Measurements from ENCODE around the gene NDRG3. TPM values are rescaled to one million over a fixed set of nuclear protein-coding genes. Genes with fewer than 3 reads are reported as not detected.
"Not testable (repeated sequence)": the region's sequence is repeated elsewhere in the genome, so short reads cannot be mapped to it uniquely, and the experiment has no call there.

Gene NDRG3
- total RNA-seq, 2 experiments from 2014 or later, result 32.8 to 41.2 TPM

- ChIA-PET POLR2A (no interaction called here), CTCF (interaction anchor here (1.1 to 1.6 kb wide), 3 partner anchors 10 to 23 kb away, joined by 3 to 4 read pairs (median 3); no protein-coding TSS in a partner anchor)
- H3K4me1 Mint-ChIP-seq, result no peaks in the 10 kb centered on the region
- no peak for DNase-seq
- no peaks in the 10 kb centered on the region for H3K27me3 Mint-ChIP-seq
- H3K36me3 Mint-ChIP-seq (ENCODE audit: low read depth), result peaks cover 6% of the 10 kb centered on the region
- H3K4me3 Mint-ChIP-seq, result no peak overlapping the region
- H3K27ac Mint-ChIP-seq, result no peak overlapping the region
- no peaks in the 10 kb centered on the region for H3K9me3 Mint-ChIP-seq
These were observed 68.5 kb downstream of the NDRG3 start for GRCh38 chr20:36677422-36677771.

- CTCF ChIA-PET, result no interaction called here
- H3K36me3 Mint-ChIP-seq (ENCODE audit: low read depth), result peaks cover 3% of the 10 kb centered on the region
- H3K9me3 Mint-ChIP-seq, result no peaks in the 10 kb centered on the region
- DNase-seq, result no peak
- POLR2A ChIA-PET, result no interaction called here
- H3K4me1 Mint-ChIP-seq, result no peaks in the 10 kb centered on the region
- no peak overlapping the region for H3K27ac Mint-ChIP-seq
- H3K27me3 Mint-ChIP-seq, result no peaks in the 10 kb centered on the region
- H3K4me3 Mint-ChIP-seq, result no peak overlapping the region
These were observed 69.0 kb downstream of the NDRG3 start for GRCh38 chr20:36676701-36677421.

- H3K4me3 Mint-ChIP-seq; H3K9me3 Mint-ChIP-seq; DNase-seq; H3K4me1 Mint-ChIP-seq; CTCF ChIA-PET; H3K27ac Mint-ChIP-seq; POLR2A ChIA-PET; H3K27me3 Mint-ChIP-seq; H3K36me3 Mint-ChIP-seq (ENCODE audit: low read depth): not testable (repeated sequence)
These were observed 70.3 kb downstream of the NDRG3 start for GRCh38 chr20:36675545-36675944.

GRCh38 chr20:36672991-36673390, 72.9 kb downstream of the NDRG3 start:
- no peaks in the 10 kb centered on the region for H3K27me3 Mint-ChIP-seq
- H3K4me1 Mint-ChIP-seq, result no peaks in the 10 kb centered on the region
- H3K9me3 Mint-ChIP-seq, result no peaks in the 10 kb centered on the region
- H3K36me3 Mint-ChIP-seq (ENCODE audit: low read depth), result peaks cover 9% of the 10 kb centered on the region
- no peak for DNase-seq
- H3K4me3 Mint-ChIP-seq, result no peak overlapping the region
- POLR2A ChIA-PET, result no interaction called here
- no peak overlapping the region for H3K27ac Mint-ChIP-seq
- CTCF ChIA-PET, result interaction anchor here (0.7 to 1.0 kb wide), 3 partner anchors 17 to 224 kb away, joined by 3 to 4 read pairs (median 3); no protein-coding TSS in a partner anchor

- Mint-ChIP-seq H3K27ac (no peak overlapping the region), H3K36me3 (ENCODE audit: low read depth) (peaks cover 12% of the 10 kb centered on the region), H3K9me3 (no peaks in the 10 kb centered on the region), H3K4me3 (no peak overlapping the region), H3K27me3 (no peaks in the 10 kb centered on the region), H3K4me1 (no peaks in the 10 kb centered on the region)
- CTCF ChIA-PET, result interaction anchor here (0.9 to 1.3 kb wide), 2 partner anchors 10 to 185 kb away, joined by 3 to 4 read pairs; no protein-coding TSS in a partner anchor
- DNase-seq, result no peak
- POLR2A ChIA-PET, result interaction anchor here (1.1 kb wide), 1 partner anchor 10 kb away, joined by 3 read pairs; no protein-coding TSS in a partner anchor
These were observed 75.1 kb downstream of the NDRG3 start for GRCh38 chr20:36670665-36671357.

- CTCF ChIA-PET, result interaction anchor here (0.7 to 1.9 kb wide), 10 partner anchors 12 to 377 kb away, joined by 3 to 7 read pairs (median 4); partner anchors contain the start of genes DSN1 and SLA2
- Mint-ChIP-seq H3K9me3 (no peaks in the 10 kb centered on the region), H3K36me3 (ENCODE audit: low read depth) (peaks cover 21% of the 10 kb centered on the region), H3K4me3 (no peak overlapping the region), H3K27me3 (no peaks in the 10 kb centered on the region), H3K4me1 (peaks cover 5% of the 10 kb centered on the region), H3K27ac (peak overlapping the region; percentile 33)
- DNase-seq, result no peak
- POLR2A ChIA-PET, result no interaction called here
These were observed 79.6 kb downstream of the NDRG3 start for GRCh38 chr20:36666181-36666740.

GRCh38 chr20:36663031-36663430, 82.9 kb downstream of the NDRG3 start:
- no peak for DNase-seq
- Mint-ChIP-seq H3K4me1 (peaks cover 23% of the 10 kb centered on the region), H3K4me3 (no peak overlapping the region), H3K36me3 (ENCODE audit: low read depth) (peaks cover 30% of the 10 kb centered on the region), H3K9me3 (no peaks in the 10 kb centered on the region), H3K27ac (no peak overlapping the region), H3K27me3 (no peaks in the 10 kb centered on the region)
- ChIA-PET CTCF (no interaction called here), POLR2A (no interaction called here)

GRCh38 chr20:36658300-36658699, 87.6 kb downstream of the NDRG3 start:
- H3K9me3 Mint-ChIP-seq, result no peaks in the 10 kb centered on the region
- H3K27ac Mint-ChIP-seq, result peak overlapping the region; percentile 87
- ChIA-PET POLR2A (no interaction called here), CTCF (interaction anchor here (0.6 to 2.0 kb wide), 4 partner anchors 9 to 173 kb away, joined by 3 to 5 read pairs (median 4); partner anchors contain the start of gene RAB5IF)
- DNase-seq, result peak; percentile 59
- peak overlapping the region; percentile 59 for H3K4me3 Mint-ChIP-seq
- peaks cover 38% of the 10 kb centered on the region for H3K4me1 Mint-ChIP-seq
- H3K27me3 Mint-ChIP-seq, result no peaks in the 10 kb centered on the region
- peaks cover 29% of the 10 kb centered on the region for H3K36me3 Mint-ChIP-seq (ENCODE audit: low read depth)

GRCh38 chr20:36656733-36657132, 89.2 kb downstream of the NDRG3 start:
- DNase-seq, result no peak

GRCh38 chr20:36655004-36655403, 90.9 kb downstream of the NDRG3 start:
- H3K36me3 Mint-ChIP-seq (ENCODE audit: low read depth), result peaks cover 33% of the 10 kb centered on the region
- no peaks in the 10 kb centered on the region for H3K9me3 Mint-ChIP-seq
- no peaks in the 10 kb centered on the region for H3K27me3 Mint-ChIP-seq
- no peak overlapping the region for H3K27ac Mint-ChIP-seq
- POLR2A ChIA-PET, result interaction anchor here (0.9 kb wide), 1 partner anchor 9 kb away, joined by 3 read pairs; the partner anchor contains the start of gene SLA2
- H3K4me3 Mint-ChIP-seq, result no peak overlapping the region
- CTCF ChIA-PET, result interaction anchor here (0.5 to 3.0 kb wide), 5 partner anchors 9 to 53 kb away, joined by 3 to 7 read pairs (median 4); partner anchors contain the start of gene SLA2
- H3K4me1 Mint-ChIP-seq, result peaks cover 30% of the 10 kb centered on the region
- DNase-seq, result no peak

More at GRCh38 chr20:36656733-36657132, 89.2 kb downstream of the NDRG3 start:
- H3K9me3 Mint-ChIP-seq, result no peaks in the 10 kb centered on the region
- peak overlapping the region; percentile 6 for H3K27ac Mint-ChIP-seq
- peaks cover 38% of the 10 kb centered on the region for H3K4me1 Mint-ChIP-seq
- ChIA-PET CTCF (interaction anchor here (0.6 to 1.4 kb wide), 3 partner anchors 20 to 112 kb away, joined by 3 to 4 read pairs (median 3); no protein-coding TSS in a partner anchor), POLR2A (no interaction called here)
- H3K4me3 Mint-ChIP-seq, result no peak overlapping the region
- no peaks in the 10 kb centered on the region for H3K27me3 Mint-ChIP-seq
- peaks cover 33% of the 10 kb centered on the region for H3K36me3 Mint-ChIP-seq (ENCODE audit: low read depth)

GRCh38 chr20:36654506-36654905, 91.4 kb downstream of the NDRG3 start:
- CTCF ChIA-PET, result interaction anchor here (0.5 to 3.0 kb wide), 5 partner anchors 9 to 54 kb away, joined by 3 to 7 read pairs (median 4); partner anchors contain the start of gene SLA2
- no peaks in the 10 kb centered on the region for H3K9me3 Mint-ChIP-seq
- no peak overlapping the region for H3K4me3 Mint-ChIP-seq
- H3K4me1 Mint-ChIP-seq, result peaks cover 30% of the 10 kb centered on the region
- no peak for DNase-seq
- POLR2A ChIA-PET, result interaction anchor here (0.9 kb wide), 1 partner anchor 8 kb away, joined by 3 read pairs; the partner anchor contains the start of gene SLA2
- H3K27ac Mint-ChIP-seq, result peak overlapping the region; percentile 41
- H3K36me3 Mint-ChIP-seq (ENCODE audit: low read depth), result peaks cover 32% of the 10 kb centered on the region
- no peaks in the 10 kb centered on the region for H3K27me3 Mint-ChIP-seq

- Mint-ChIP-seq H3K4me1 (peaks cover 25% of the 10 kb centered on the region), H3K9me3 (no peaks in the 10 kb centered on the region), H3K27ac (no peak overlapping the region), H3K27me3 (no peaks in the 10 kb centered on the region), H3K4me3 (no peak overlapping the region), H3K36me3 (ENCODE audit: low read depth) (peaks cover 28% of the 10 kb centered on the region)
- CTCF ChIA-PET, result interaction anchor here (3.0 kb wide), 1 partner anchor 12 kb away, joined by 7 read pairs; no protein-coding TSS in a partner anchor
- POLR2A ChIA-PET, result no interaction called here
- no peak for DNase-seq
These were observed 92.4 kb downstream of the NDRG3 start for GRCh38 chr20:36653456-36653855.

Data from activated CD4-positive, alpha-beta T cell treated with anti-CD3 and anti-CD28 coated beads, Interleukin-2, amount 10 ng/mL, durations not matched to agents 7 days and 5 days (primary cell).